ENCODE measurements around the gene MSH4. TPM values are rescaled to one million over a fixed set of nuclear protein-coding genes. Genes with fewer than 3 reads are reported as not detected.
"Not testable (repeated sequence)": the region's sequence is repeated elsewhere in the genome, so short reads cannot be mapped to it uniquely, and the experiment has no call there.

MSH4 gene
- total and polyA plus RNA-seq, 2 experiments from 2014 or later = 0.19 to 0.37 TPM

GRCh38 chr1:75811211-75811981 lies 14.7 kb downstream of the MSH4 start:
- DNase-seq (ENCODE audit: low spot score) = no peak
- Histone ChIP-seq H3K79me2 (no peaks in the 10 kb centered on the region), H3K9me3 (ENCODE audit: low read depth) (no peaks in the 10 kb centered on the region), H3K4me2 (no peak overlapping the region), H3K9me2 (replicated peaks; ENCODE audit: insufficient read depth) (no peaks in the 10 kb centered on the region), H3K4me3 (no peak overlapping the region), H3K27ac (no peak overlapping the region), H3K27me3 (no peaks in the 10 kb centered on the region), H3K4me1 (ENCODE audit: insufficient read depth) (no peaks in the 10 kb centered on the region), H3K36me3 (replicated peaks; ENCODE audit: insufficient read depth, low read depth) (no peaks in the 10 kb centered on the region), H2AFZ (no peak overlapping the region), H4K20me1 (ENCODE audit: insufficient read depth, poor library complexity, severe bottlenecking) (no peaks in the 10 kb centered on the region)
- 96% methylated on average over 1 of the region's 1 CpG for WGBS (ENCODE audit: low lambda C conversion rate, missing lambda C conversion rate)
- TF ChIP-seq EZH2 (IDR thresholded peaks at IDR 0.05; ENCODE audit: borderline replicate concordance) = no peak
- no peak for TF ChIP-seq CTCF (IDR thresholded peaks at IDR 0.05; ENCODE audit: poor library complexity)
- no peak for TF ChIP-seq EZH2phosphoT487 (IDR thresholded peaks at IDR 0.05; ENCODE audit: low read depth, severe bottlenecking, unreplicated experiment)

GRCh38 chr1:75812065-75812464 lies 15.4 kb downstream of the MSH4 start:
- no peak overlapping the region for H3K27ac ChIP-seq
- WGBS (ENCODE audit: low lambda C conversion rate, missing lambda C conversion rate) = 85% methylated on average over 3 of the region's 3 CpGs
- no peaks in the 10 kb centered on the region for H3K9me2 ChIP-seq (replicated peaks; ENCODE audit: insufficient read depth)
- no peak overlapping the region for H2AFZ ChIP-seq
- TF ChIP-seq EZH2 (IDR thresholded peaks at IDR 0.05; ENCODE audit: borderline replicate concordance) (no peak), EZH2phosphoT487 (IDR thresholded peaks at IDR 0.05; ENCODE audit: low read depth, severe bottlenecking, unreplicated experiment) (no peak), CTCF (IDR thresholded peaks at IDR 0.05; ENCODE audit: poor library complexity) (no peak)
- H3K4me1 ChIP-seq (ENCODE audit: insufficient read depth) = no peaks in the 10 kb centered on the region
- no peaks in the 10 kb centered on the region for H4K20me1 ChIP-seq (ENCODE audit: insufficient read depth, poor library complexity, severe bottlenecking)
- DNase-seq (ENCODE audit: low spot score) = no peak
- H3K9me3 ChIP-seq (ENCODE audit: low read depth) = no peaks in the 10 kb centered on the region
- no peaks in the 10 kb centered on the region for H3K79me2 ChIP-seq
- no peak overlapping the region for H3K4me2 ChIP-seq
- no peak overlapping the region for H3K4me3 ChIP-seq
- no peaks in the 10 kb centered on the region for H3K27me3 ChIP-seq
- H3K36me3 ChIP-seq (replicated peaks; ENCODE audit: insufficient read depth, low read depth) = no peaks in the 10 kb centered on the region

GRCh38 chr1:75823596-75823995 lies 26.9 kb downstream of the MSH4 start:
- not testable (repeated sequence) for H3K4me2 ChIP-seq; H2AFZ ChIP-seq; H3K9me3 ChIP-seq (ENCODE audit: low read depth); H3K4me1 ChIP-seq (ENCODE audit: insufficient read depth); H3K27me3 ChIP-seq; H3K79me2 ChIP-seq; H3K9me2 ChIP-seq (replicated peaks; ENCODE audit: insufficient read depth); H4K20me1 ChIP-seq (ENCODE audit: insufficient read depth, poor library complexity, severe bottlenecking); H3K36me3 ChIP-seq (replicated peaks; ENCODE audit: insufficient read depth, low read depth); H3K27ac ChIP-seq; H3K4me3 ChIP-seq; DNase-seq (ENCODE audit: low spot score)
- 87% methylated on average over 1 of the region's 1 CpG for WGBS (ENCODE audit: low lambda C conversion rate, missing lambda C conversion rate)

GRCh38 chr1:75836528-75837100 lies 39.9 kb downstream of the MSH4 start:
- no peak overlapping the region for H2AFZ ChIP-seq
- H3K36me3 ChIP-seq (replicated peaks; ENCODE audit: insufficient read depth, low read depth) = no peaks in the 10 kb centered on the region
- H3K27ac ChIP-seq = no peak overlapping the region
- H3K79me2 ChIP-seq = no peaks in the 10 kb centered on the region
- H4K20me1 ChIP-seq (ENCODE audit: insufficient read depth, poor library complexity, severe bottlenecking) = no peaks in the 10 kb centered on the region
- H3K4me2 ChIP-seq = no peak overlapping the region
- H3K27me3 ChIP-seq = no peaks in the 10 kb centered on the region
- no peak for DNase-seq (ENCODE audit: low spot score)
- WGBS (ENCODE audit: low lambda C conversion rate, missing lambda C conversion rate) = 81% methylated on average over 2 of the region's 2 CpGs
- H3K9me2 ChIP-seq (replicated peaks; ENCODE audit: insufficient read depth) = no peaks in the 10 kb centered on the region
- no peaks in the 10 kb centered on the region for H3K9me3 ChIP-seq (ENCODE audit: low read depth)
- H3K4me3 ChIP-seq = no peak overlapping the region
- TF ChIP-seq EZH2phosphoT487 (IDR thresholded peaks at IDR 0.05; ENCODE audit: low read depth, severe bottlenecking, unreplicated experiment) (no peak), EZH2 (IDR thresholded peaks at IDR 0.05; ENCODE audit: borderline replicate concordance) (no peak), CTCF (IDR thresholded peaks at IDR 0.05; ENCODE audit: poor library complexity) (no peak)
- H3K4me1 ChIP-seq (ENCODE audit: insufficient read depth) = no peaks in the 10 kb centered on the region
